ENCODE measurements around the gene SMARCA4.

DNA sequence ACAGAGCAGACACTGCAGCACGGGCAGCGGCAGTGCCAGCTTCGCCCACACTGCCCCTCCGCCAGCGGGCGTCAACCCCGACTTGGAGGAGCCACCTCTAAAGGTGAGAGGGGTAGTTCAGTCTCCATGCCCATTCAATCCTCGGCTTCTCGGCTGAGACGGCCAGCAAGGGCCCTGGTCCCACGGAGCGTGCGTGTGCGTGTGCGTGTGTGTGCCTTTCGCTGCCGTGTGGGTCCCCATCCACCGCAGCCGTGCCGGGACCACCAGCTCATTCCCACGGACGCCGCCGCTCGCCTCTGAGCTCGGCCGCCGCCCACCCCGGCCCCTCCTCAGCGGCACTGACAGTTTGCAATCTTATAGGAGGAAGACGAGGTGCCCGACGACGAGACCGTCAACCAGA, 72.9 kb downstream of the SMARCA4 start:
- TF ChIP-seq, protein P1, sequence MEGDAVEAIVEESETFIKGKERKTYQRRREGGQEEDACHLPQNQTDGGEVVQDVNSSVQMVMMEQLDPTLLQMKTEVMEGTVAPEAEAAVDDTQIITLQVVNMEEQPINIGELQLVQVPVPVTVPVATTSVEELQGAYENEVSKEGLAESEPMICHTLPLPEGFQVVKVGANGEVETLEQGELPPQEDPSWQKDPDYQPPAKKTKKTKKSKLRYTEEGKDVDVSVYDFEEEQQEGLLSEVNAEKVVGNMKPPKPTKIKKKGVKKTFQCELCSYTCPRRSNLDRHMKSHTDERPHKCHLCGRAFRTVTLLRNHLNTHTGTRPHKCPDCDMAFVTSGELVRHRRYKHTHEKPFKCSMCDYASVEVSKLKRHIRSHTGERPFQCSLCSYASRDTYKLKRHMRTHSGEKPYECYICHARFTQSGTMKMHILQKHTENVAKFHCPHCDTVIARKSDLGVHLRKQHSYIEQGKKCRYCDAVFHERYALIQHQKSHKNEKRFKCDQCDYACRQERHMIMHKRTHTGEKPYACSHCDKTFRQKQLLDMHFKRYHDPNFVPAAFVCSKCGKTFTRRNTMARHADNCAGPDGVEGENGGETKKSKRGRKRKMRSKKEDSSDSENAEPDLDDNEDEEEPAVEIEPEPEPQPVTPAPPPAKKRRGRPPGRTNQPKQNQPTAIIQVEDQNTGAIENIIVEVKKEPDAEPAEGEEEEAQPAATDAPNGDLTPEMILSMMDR (conservative IDR thresholded peaks at IDR 0.05; ENCODE audit: low read length), result no peak
- no peak for TF ChIP-seq EZH2phosphoT487 (IDR thresholded peaks at IDR 0.05; ENCODE audit: borderline replicate concordance, low read depth, low read length)
